HepG2 (cell line): ENCODE measurements around the gene SLC7A4. TPM values are rescaled to one million over a fixed set of nuclear protein-coding genes. Genes with fewer than 3 reads are reported as not detected.

ENCODE experiments used
- FOXM1 ChIP-seq: sonication (generic); formaldehyde crosslinking; IDR thresholded peaks from 2 replicates; pipeline ENCODE4 v1.5.0; 2020; ENCODE audit warnings: missing genetic modification reagents
- HNRNPL ChIP-seq: fragments of 200-400 bp; formaldehyde crosslinking; IDR thresholded peaks from 2 replicates; pipeline ENCODE4 v1.6.1; 2017; ENCODE audit warnings: mild to moderate bottlenecking, low read depth, low read length
- KLF11 ChIP-seq: IDR thresholded peaks from 2 replicates; pipeline ENCODE4 v1.6.1; 2016; ENCODE audit warnings: missing compliant biosample characterization
- MAFG ChIP-seq: sonication (generic); formaldehyde crosslinking; IDR thresholded peaks from 2 replicates; pipeline ENCODE4 v1.5.1; 2020; ENCODE audit warnings: mild to moderate bottlenecking, missing genetic modification reagents
- MYNN ChIP-seq: sonication (generic); formaldehyde crosslinking; IDR thresholded peaks from 2 replicates; pipeline ENCODE4 v1.4.0; 2020; ENCODE audit warnings: mild to moderate bottlenecking, low read depth, missing genetic modification reagents
- PHF21A ChIP-seq: sonication (generic); formaldehyde crosslinking; IDR thresholded peaks from 2 replicates; pipeline ENCODE4 v1.5.0; 2020; ENCODE audit warnings: mild to moderate bottlenecking, missing genetic modification reagents
- RFX1 ChIP-seq: fragments of 450-650 bp; IDR thresholded peaks from 2 replicates; pipeline ENCODE4 v1.6.1; 2017
- RFX5 ChIP-seq: IDR thresholded peaks from 2 replicates; pipeline ENCODE4 v1.6.1; 2011; ENCODE audit warnings: low read depth, low read length, improper control_type of control experiment
- SUZ12 ChIP-seq: fragments of 150-350 bp; IDR thresholded peaks from 2 replicates; pipeline ENCODE4 v1.6.1; 2014; ENCODE audit warnings: low read depth, low read length
- ZFP36L1 ChIP-seq: sonication (generic); formaldehyde crosslinking; IDR thresholded peaks from 2 replicates; pipeline ENCODE4 v1.8.0; 2022; ENCODE audit warnings: mild to moderate bottlenecking, missing genetic modification reagents, moderate library complexity
- ZNF841 ChIP-seq: sonication (generic); formaldehyde crosslinking; IDR thresholded peaks from 2 replicates; pipeline ENCODE4 v1.8.1; 2023; ENCODE audit warnings: missing genetic modification reagents, borderline replicate concordance
- ZSCAN29 ChIP-seq: sonication (generic); formaldehyde crosslinking; conservative IDR thresholded peaks from 2 replicates; pipeline ENCODE4 v1.4.0; 2020; ENCODE audit warnings: mild to moderate bottlenecking, missing genetic modification reagents
- polyA plus RNA-seq, 8 experiments: library from polyadenylated mRNA; depleted of rRNA in 3 of 8; stranded (reverse) in 7 of 8; unstranded in 1 of 8; fragments of >200 nt; fragmentation: Illumina TruSeq in 4 of 8; extraction: Trizol in 4 of 8; gene quantifications; 2 replicates each; pipeline versions ENCODE4 v1.2.1 to v1.2.3, GENCODE V29; 2011 to 2016; ENCODE audit warnings: low read depth in 4 of 8, missing spikeins in 1 of 8, mixed read lengths in 1 of 8; ENCODE audit not compliant: insufficient read depth in 1 of 8
- total RNA-seq, 5 experiments: library from RNA; depleted of rRNA; stranded (reverse); fragments of >200 nt; fragmentation: Illumina TruSeq; extraction: Trizol; gene quantifications; 2 replicates each; pipeline ENCODE4 v1.2.3, GENCODE V29; 2016; ENCODE audit warnings: low read depth in 1 of 5
- TF ChIP-seq, protein P1 (sequence below): sonication (generic); formaldehyde crosslinking; IDR thresholded peaks from 2 replicates; pipeline ENCODE4 v1.9.0; 2021; ENCODE audit warnings: missing genetic modification reagents, borderline replicate concordance
- TF ChIP-seq, protein P2 (sequence below): IDR thresholded peaks from 2 replicates; pipeline ENCODE4 v1.4.0; 2020; ENCODE audit warnings: mild to moderate bottlenecking, missing genetic modification reagents
- TF ChIP-seq, protein P3 (sequence below): sonication (generic); formaldehyde crosslinking; IDR thresholded peaks from 2 replicates; pipeline ENCODE4 v1.4.0; 2020; ENCODE audit warnings: mild to moderate bottlenecking, missing genetic modification reagents, borderline replicate concordance
- TF ChIP-seq, protein P4 (sequence below): sonication (generic); formaldehyde crosslinking; IDR thresholded peaks from 2 replicates; pipeline ENCODE4 v1.5.1; 2020; ENCODE audit warnings: mild to moderate bottlenecking, missing genetic modification reagents, borderline replicate concordance

SLC7A4 gene
- total and polyA plus RNA-seq, 2 of the 13 experiments (the other 11 are each of a cell fraction or from before 2014, with no cell fraction given), result not detected

DNA sequence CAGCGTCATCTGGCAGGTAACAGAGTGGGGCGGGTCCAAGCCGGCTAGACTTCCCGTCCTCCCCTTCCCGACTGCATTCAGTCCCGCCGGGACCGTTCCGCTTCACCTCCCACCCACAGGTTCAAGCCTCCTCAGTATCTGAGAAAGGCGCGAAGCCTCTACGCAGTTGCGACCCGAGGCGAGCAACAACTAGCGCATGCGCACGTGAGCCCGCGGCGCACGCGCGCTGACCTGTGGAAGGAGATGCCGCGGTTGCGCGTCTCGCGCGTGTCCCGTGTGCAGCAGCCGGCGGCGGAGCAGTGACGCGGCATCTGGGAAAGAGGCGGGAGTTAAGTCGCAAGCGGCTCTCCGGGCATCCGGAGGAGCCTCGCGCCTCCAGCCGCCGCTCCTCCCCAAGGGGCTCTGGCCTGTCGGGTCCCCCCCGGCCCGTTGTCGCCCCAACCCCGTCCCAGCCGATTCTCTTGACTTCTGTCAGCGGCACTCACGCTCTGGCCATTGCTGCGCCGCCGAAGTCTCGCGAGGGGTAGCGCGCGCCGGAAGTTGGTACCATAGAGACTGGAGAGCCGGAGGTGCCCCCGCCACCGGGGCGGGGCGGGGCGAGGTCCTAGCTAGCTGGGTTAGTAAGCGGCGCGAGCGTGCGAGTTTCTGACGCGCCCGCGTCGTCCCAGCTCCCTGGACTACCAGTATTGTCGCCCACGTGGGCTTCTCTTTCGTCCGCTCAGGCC lies 30.6 kb downstream of the SLC7A4 start, which contains the start of gene THAP7 (continued):
- TF ChIP-seq, protein P1, sequence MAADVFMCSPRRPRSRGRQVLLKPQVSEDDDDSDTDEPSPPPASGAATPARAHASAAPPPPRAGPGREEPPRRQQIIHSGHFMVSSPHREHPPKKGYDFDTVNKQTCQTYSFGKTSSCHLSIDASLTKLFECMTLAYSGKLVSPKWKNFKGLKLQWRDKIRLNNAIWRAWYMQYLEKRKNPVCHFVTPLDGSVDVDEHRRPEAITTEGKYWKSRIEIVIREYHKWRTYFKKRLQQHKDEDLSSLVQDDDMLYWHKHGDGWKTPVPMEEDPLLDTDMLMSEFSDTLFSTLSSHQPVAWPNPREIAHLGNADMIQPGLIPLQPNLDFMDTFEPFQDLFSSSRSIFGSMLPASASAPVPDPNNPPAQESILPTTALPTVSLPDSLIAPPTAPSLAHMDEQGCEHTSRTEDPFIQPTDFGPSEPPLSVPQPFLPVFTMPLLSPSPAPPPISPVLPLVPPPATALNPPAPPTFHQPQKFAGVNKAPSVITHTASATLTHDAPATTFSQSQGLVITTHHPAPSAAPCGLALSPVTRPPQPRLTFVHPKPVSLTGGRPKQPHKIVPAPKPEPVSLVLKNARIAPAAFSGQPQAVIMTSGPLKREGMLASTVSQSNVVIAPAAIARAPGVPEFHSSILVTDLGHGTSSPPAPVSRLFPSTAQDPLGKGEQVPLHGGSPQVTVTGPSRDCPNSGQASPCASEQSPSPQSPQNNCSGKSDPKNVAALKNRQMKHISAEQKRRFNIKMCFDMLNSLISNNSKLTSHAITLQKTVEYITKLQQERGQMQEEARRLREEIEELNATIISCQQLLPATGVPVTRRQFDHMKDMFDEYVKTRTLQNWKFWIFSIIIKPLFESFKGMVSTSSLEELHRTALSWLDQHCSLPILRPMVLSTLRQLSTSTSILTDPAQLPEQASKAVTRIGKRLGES (CRISPR knock-in tag), result no peak
- TF ChIP-seq, protein P2, sequence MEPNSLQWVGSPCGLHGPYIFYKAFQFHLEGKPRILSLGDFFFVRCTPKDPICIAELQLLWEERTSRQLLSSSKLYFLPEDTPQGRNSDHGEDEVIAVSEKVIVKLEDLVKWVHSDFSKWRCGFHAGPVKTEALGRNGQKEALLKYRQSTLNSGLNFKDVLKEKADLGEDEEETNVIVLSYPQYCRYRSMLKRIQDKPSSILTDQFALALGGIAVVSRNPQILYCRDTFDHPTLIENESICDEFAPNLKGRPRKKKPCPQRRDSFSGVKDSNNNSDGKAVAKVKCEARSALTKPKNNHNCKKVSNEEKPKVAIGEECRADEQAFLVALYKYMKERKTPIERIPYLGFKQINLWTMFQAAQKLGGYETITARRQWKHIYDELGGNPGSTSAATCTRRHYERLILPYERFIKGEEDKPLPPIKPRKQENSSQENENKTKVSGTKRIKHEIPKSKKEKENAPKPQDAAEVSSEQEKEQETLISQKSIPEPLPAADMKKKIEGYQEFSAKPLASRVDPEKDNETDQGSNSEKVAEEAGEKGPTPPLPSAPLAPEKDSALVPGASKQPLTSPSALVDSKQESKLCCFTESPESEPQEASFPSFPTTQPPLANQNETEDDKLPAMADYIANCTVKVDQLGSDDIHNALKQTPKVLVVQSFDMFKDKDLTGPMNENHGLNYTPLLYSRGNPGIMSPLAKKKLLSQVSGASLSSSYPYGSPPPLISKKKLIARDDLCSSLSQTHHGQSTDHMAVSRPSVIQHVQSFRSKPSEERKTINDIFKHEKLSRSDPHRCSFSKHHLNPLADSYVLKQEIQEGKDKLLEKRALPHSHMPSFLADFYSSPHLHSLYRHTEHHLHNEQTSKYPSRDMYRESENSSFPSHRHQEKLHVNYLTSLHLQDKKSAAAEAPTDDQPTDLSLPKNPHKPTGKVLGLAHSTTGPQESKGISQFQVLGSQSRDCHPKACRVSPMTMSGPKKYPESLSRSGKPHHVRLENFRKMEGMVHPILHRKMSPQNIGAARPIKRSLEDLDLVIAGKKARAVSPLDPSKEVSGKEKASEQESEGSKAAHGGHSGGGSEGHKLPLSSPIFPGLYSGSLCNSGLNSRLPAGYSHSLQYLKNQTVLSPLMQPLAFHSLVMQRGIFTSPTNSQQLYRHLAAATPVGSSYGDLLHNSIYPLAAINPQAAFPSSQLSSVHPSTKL (CRISPR knock-in tag), result peak; percentile 63
- TF ChIP-seq MYNN (CRISPR knock-in tag) (peak; percentile 77; the same call in 1 of the 2 replicates), RFX5 (0 out of 2 replicates have a peak, but pooled peaks have one; percentile 3), KLF11 (CRISPR knock-in tag) (peak; percentile 94), RFX1 (peak; percentile 18; the same call in 1 of the 2 replicates), MAFG (CRISPR knock-in tag) (0 out of 2 replicates have a peak, but pooled peaks have one; percentile 6), ZSCAN29 (CRISPR knock-in tag) (no peak; the same call in 1 of the 2 replicates), HNRNPL (0 out of 2 replicates have a peak, but pooled peaks have one; percentile 42), FOXM1 (no peak), ZNF841 (CRISPR knock-in tag) (no peak), PHF21A (peak; percentile 86), ZFP36L1 (peak; percentile 61), SUZ12 (no peak)
- TF ChIP-seq, protein P3, sequence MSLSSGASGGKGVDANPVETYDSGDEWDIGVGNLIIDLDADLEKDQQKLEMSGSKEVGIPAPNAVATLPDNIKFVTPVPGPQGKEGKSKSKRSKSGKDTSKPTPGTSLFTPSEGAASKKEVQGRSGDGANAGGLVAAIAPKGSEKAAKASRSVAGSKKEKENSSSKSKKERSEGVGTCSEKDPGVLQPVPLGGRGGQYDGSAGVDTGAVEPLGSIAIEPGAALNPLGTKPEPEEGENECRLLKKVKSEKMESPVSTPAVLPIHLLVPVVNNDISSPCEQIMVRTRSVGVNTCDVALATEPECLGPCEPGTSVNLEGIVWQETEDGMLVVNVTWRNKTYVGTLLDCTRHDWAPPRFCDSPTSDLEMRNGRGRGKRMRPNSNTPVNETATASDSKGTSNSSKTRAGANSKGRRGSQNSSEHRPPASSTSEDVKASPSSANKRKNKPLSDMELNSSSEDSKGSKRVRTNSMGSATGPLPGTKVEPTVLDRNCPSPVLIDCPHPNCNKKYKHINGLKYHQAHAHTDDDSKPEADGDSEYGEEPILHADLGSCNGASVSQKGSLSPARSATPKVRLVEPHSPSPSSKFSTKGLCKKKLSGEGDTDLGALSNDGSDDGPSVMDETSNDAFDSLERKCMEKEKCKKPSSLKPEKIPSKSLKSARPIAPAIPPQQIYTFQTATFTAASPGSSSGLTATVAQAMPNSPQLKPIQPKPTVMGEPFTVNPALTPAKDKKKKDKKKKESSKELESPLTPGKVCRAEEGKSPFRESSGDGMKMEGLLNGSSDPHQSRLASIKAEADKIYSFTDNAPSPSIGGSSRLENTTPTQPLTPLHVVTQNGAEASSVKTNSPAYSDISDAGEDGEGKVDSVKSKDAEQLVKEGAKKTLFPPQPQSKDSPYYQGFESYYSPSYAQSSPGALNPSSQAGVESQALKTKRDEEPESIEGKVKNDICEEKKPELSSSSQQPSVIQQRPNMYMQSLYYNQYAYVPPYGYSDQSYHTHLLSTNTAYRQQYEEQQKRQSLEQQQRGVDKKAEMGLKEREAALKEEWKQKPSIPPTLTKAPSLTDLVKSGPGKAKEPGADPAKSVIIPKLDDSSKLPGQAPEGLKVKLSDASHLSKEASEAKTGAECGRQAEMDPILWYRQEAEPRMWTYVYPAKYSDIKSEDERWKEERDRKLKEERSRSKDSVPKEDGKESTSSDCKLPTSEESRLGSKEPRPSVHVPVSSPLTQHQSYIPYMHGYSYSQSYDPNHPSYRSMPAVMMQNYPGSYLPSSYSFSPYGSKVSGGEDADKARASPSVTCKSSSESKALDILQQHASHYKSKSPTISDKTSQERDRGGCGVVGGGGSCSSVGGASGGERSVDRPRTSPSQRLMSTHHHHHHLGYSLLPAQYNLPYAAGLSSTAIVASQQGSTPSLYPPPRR, result 0 out of 2 replicates have a peak, but pooled peaks have one; percentile 24
- TF ChIP-seq, protein P4, sequence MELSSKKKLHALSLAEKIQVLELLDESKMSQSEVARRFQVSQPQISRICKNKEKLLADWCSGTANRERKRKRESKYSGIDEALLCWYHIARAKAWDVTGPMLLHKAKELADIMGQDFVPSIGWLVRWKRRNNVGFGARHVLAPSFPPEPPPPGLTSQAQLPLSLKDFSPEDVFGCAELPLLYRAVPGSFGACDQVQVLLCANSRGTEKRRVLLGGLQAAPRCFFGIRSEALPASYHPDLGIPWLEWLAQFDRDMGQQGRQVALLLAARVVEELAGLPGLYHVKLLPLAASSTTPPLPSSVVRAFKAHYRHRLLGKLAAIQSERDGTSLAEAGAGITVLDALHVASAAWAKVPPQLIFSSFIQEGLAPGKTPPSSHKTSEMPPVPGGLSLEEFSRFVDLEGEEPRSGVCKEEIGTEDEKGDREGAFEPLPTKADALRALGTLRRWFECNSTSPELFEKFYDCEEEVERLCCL (CRISPR knock-in tag), result no peak
